Ovary (tissue), 3 donors: ENCODE results near the gene ZBTB9.

Experiments
- POLR2A ChIP-seq: fragments of 450-650 bp; IDR thresholded peaks from one replicate; pipeline ENCODE4 v1.6.1; 2017; ENCODE audit warnings: antibody characterized with exemption, mild to moderate bottlenecking, moderate library complexity
- TF ChIP-seq, protein P1 (sequence below), 3 donors: fragments of 450-650 bp in 2 of 3; fragments of 200-600 bp in 1 of 3; IDR thresholded peaks; one replicate each; pipeline versions ENCODE4 v1.5.1 to v1.8.0; 2016 to 2022; ENCODE audit warnings: antibody characterized with exemption in 3 of 3, mild to moderate bottlenecking in 1 of 3
- donor health status: DM: no; HTN: no; CAD: no.

DNA sequence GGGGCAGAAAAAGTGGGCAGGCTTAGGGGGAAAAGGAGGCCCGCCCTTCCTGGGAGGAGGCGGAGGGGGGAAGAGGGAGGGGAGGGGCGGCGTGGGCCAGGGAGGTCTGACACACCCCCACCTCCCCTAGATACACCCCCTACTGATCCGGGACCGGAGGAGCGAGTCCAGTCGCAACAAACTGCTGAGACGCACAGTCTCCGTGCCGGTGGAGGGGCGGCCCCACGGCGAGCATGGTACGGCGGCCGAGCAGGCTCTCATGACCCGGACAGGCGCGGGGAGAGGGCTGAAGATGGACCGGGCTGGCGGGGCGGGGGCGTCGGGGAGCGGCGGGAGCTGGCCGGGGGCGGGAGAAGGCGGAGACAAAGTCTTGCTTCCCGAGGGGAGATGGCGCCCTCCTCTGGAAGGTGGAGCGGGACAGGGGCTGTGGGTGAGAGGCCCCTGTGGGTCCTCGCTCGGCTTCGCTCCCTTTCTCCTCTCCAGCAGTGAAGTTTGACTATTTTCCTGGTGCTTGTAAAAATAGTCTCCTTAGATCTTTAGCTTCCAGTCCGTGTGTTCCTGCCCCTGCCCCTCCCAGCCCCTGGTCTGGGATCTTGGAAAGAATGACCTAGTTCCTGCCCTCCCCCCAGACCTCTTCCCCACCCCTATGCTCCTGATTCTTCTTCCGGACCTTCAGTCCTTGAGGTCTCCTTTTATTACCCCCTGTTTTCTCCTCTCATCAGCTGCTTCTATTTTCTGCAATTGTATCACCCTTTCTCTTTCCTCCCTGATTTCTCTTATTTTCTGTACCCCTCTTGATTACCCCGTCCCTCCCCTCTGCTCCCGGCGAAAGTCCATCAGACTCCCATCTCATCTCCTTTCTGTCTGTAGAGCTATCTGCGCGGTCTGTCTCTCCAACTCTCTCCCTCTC, 28.5 kb upstream of the ZBTB9 start:
- TF ChIP-seq, protein P1, sequence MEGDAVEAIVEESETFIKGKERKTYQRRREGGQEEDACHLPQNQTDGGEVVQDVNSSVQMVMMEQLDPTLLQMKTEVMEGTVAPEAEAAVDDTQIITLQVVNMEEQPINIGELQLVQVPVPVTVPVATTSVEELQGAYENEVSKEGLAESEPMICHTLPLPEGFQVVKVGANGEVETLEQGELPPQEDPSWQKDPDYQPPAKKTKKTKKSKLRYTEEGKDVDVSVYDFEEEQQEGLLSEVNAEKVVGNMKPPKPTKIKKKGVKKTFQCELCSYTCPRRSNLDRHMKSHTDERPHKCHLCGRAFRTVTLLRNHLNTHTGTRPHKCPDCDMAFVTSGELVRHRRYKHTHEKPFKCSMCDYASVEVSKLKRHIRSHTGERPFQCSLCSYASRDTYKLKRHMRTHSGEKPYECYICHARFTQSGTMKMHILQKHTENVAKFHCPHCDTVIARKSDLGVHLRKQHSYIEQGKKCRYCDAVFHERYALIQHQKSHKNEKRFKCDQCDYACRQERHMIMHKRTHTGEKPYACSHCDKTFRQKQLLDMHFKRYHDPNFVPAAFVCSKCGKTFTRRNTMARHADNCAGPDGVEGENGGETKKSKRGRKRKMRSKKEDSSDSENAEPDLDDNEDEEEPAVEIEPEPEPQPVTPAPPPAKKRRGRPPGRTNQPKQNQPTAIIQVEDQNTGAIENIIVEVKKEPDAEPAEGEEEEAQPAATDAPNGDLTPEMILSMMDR (IDR thresholded peaks at IDR 0.05), result peak; percentile 44 to 58 (median 49)
- peak; percentile 26 for TF ChIP-seq POLR2A
